BJ (cell line): Measurements from ENCODE around the gene ARSG. TPM values are rescaled to one million over a fixed set of nuclear protein-coding genes. Genes with fewer than 3 reads are reported as not detected.

Experiments
- CTCF ChIA-PET: fragments of 350-600 bp; formaldehyde crosslinking; extraction: SDS; loops from one replicate; lab custom pipeline; 2021; ENCODE audit warnings: antibody characterized with exemption, inconsistent platforms; lab: Yijun Ruan, JAX
- POLR2A ChIA-PET: fragments of 300-600 bp; sonication (Branson Sonifier 250); formaldehyde crosslinking; extraction: SDS; loops from one replicate; lab custom pipeline; 2021; ENCODE audit warnings: antibody characterized with exemption; lab: Charles Lee
- DNase-seq: peaks from one replicate; pipeline ENCODE4 v3.0.0-alpha.2; 2011; ENCODE audit warnings: low read depth
- H3K27me3 ChIP-seq: 2 replicates; pipeline ENCODE4 v1.6.0; 2011; ENCODE audit warnings: low read length; ENCODE audit not compliant: control insufficient read depth, insufficient read depth
- H3K36me3 ChIP-seq: 2 replicates; pipeline ENCODE4 v1.5.1; 2011; ENCODE audit warnings: low read length; ENCODE audit not compliant: control insufficient read depth, insufficient read depth
- H3K4me3 ChIP-seq: 2 replicates; pipeline ENCODE4 v1.5.1; 2011; ENCODE audit warnings: low read depth, mild to moderate bottlenecking, control low read depth, low read length
- polyA plus RNA-seq: library from polyadenylated mRNA; depleted of rRNA; stranded (reverse); fragments of >200 nt; gene quantifications from 2 replicates; pipeline ENCODE4 v1.2.3, GENCODE V29; 2011
- TF ChIP-seq, protein P1 (sequence below): IDR thresholded peaks from 2 replicates; pipeline ENCODE4 v1.5.1; 2011; ENCODE audit warnings: low read depth, mild to moderate bottlenecking, control low read depth, inconsistent platforms, low read length, moderate library complexity; ENCODE audit not compliant: insufficient read depth

Gene ARSG
- polyA plus RNA-seq, 1 experiment: 3.6 TPM

DNA sequence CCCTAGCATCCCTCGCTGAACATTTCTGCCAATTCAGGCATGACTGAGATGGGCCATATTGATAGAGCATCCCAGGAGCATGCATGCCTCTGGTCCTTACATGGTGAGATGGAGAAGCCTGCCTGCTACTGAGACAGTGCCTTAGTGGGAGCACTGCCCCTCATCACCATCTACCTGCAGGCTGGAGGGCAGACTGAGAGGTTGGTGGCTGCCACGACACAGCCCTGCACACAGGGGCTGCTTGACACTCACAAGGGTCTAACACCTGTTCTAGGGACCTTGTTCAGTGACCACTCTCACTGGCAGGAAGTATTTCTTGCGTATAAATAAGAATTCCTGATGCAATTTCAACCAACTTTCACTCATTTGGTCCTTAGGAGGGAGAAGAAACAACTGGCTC, 132.0 kb downstream of the ARSG start:
- ChIA-PET CTCF (no interaction called here), POLR2A (no interaction called here)
- no peaks in the 10 kb centered on the region for H3K27me3 ChIP-seq
- H3K4me3 ChIP-seq: no peak overlapping the region
- H3K36me3 ChIP-seq: peaks cover 11% of the 10 kb centered on the region
- TF ChIP-seq, protein P1, sequence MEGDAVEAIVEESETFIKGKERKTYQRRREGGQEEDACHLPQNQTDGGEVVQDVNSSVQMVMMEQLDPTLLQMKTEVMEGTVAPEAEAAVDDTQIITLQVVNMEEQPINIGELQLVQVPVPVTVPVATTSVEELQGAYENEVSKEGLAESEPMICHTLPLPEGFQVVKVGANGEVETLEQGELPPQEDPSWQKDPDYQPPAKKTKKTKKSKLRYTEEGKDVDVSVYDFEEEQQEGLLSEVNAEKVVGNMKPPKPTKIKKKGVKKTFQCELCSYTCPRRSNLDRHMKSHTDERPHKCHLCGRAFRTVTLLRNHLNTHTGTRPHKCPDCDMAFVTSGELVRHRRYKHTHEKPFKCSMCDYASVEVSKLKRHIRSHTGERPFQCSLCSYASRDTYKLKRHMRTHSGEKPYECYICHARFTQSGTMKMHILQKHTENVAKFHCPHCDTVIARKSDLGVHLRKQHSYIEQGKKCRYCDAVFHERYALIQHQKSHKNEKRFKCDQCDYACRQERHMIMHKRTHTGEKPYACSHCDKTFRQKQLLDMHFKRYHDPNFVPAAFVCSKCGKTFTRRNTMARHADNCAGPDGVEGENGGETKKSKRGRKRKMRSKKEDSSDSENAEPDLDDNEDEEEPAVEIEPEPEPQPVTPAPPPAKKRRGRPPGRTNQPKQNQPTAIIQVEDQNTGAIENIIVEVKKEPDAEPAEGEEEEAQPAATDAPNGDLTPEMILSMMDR: no peak
- no peak for DNase-seq

DNA sequence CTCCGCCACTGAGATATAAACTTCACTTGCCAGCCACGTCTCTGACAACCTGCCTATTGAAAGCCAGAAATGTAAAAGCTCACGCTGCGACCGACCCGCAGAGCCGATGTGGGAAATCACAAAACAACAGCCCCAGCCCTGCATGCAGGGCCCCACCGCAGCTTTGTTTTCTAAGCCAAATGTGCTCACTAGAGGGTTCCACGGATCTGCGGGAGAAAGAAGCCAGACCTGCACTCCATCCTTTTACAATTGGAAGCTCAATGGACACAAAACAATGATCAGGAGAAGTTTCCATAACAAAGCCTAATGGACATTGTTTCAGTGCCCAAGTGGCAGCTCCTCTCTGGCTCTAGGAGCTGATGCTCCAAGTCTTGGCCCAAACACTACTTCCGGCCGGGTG, 132.9 kb downstream of the ARSG start:
- DNase-seq: no peak
- H3K36me3 ChIP-seq: peaks cover 15% of the 10 kb centered on the region
- no peak overlapping the region for H3K4me3 ChIP-seq
- TF ChIP-seq, protein P1: no peak
- H3K27me3 ChIP-seq: no peaks in the 10 kb centered on the region
- POLR2A ChIA-PET: no interaction called here
- CTCF ChIA-PET: interaction anchor here (0.9 to 1.8 kb wide), 4 partner anchors 12 to 161 kb away, joined by 3 to 8 read pairs (median 4); no protein-coding TSS in a partner anchor

DNA sequence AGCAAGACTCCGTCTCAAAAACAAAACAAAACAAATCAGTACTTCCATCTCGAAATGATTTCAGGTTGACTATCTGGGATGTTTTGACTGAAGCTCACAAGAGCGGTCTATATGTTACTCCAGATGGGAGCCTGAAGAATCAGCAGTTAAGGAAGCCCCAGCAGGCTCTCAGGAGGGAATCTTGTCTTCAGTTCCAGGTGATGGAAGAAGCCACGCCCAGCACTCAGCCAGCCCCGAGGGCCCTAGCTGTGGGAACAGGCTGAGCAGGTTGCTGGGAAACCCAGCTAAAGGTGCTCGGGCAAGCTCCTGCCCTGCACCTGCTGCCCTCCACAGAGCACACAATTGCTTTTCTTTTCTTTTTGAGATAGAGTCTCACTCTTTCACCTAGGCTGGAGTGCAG, 133.6 kb downstream of the ARSG start:
- CTCF ChIA-PET: interaction anchor here (0.8 to 1.8 kb wide), 6 partner anchors 11 to 165 kb away, joined by 3 to 8 read pairs (median 3); no protein-coding TSS in a partner anchor
- peaks cover 16% of the 10 kb centered on the region for H3K36me3 ChIP-seq

DNA sequence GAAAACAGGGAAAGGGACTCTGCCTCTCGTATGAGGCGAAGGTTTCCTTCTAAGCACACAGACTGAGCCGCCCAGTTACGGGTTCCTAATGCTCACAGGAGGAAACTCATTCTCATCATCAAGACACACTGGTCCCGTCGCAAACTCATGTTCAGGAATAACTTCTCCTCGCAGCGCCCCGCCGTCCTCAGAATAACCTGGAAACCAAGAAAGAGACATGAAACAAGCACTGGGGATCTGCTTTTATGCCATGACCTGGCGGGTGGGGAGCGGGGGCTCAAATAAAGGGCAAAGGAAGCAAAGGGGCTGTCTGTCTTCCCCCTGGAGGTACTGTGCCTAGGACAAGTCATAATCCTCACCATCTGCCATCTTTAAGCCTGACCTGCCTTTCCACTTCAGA, 134.7 kb downstream of the ARSG start:
- CTCF ChIA-PET: interaction anchor here (1.8 to 2.3 kb wide), 2 partner anchors 10 to 27 kb away, joined by 6 to 17 read pairs; no protein-coding TSS in a partner anchor
- peaks cover 21% of the 10 kb centered on the region for H3K36me3 ChIP-seq
- POLR2A ChIA-PET: no interaction called here
- no peaks in the 10 kb centered on the region for H3K27me3 ChIP-seq
- no peak for DNase-seq
- TF ChIP-seq, protein P1: no peak
- H3K4me3 ChIP-seq: no peak overlapping the region

More for the DNA sequence above, 133.6 kb downstream of the ARSG start:
- TF ChIP-seq, protein P1: no peak
- no peak overlapping the region for H3K4me3 ChIP-seq
- no peak for DNase-seq
- no peaks in the 10 kb centered on the region for H3K27me3 ChIP-seq
- POLR2A ChIA-PET: no interaction called here

DNA sequence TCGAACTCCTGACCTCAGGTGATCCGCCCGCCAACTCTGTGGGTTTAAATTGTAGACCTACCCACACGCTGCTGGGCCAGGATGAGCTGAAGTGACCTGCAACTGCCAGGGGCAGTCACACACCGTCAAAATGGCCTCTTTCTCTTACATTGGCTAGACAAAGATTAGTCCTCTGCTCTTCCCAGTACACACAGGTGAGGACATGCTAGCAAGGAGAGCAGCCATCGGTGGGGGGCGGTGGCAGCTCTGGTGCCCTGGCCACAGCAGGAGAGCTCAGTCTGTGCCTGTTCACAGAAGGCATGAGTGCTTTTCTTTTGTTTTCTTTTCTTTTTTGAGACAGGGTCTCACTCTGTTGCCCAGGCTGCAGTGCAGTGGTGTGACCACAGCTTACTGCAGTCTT, 136.3 kb downstream of the ARSG start:
- CTCF ChIA-PET: interaction anchor here (1.2 to 2.3 kb wide), 2 partner anchors 9 to 13 kb away, joined by 5 to 17 read pairs; no protein-coding TSS in a partner anchor
- TF ChIP-seq, protein P1: no peak
- POLR2A ChIA-PET: no interaction called here

More for the DNA sequence above, 136.3 kb downstream of the ARSG start:
- no peak overlapping the region for H3K4me3 ChIP-seq
- peaks cover 31% of the 10 kb centered on the region for H3K36me3 ChIP-seq
- no peak for DNase-seq
- no peaks in the 10 kb centered on the region for H3K27me3 ChIP-seq
